ENCODE measurements around the gene SORCS2. TPM values are rescaled to one million over a fixed set of nuclear protein-coding genes. Genes with fewer than 3 reads are reported as not detected.

SORCS2 gene
- total RNA-seq, 4 donors from 2014 or later: 1.1 to 2.5 (median 2.0) TPM

- intact Hi-C loops (cut with DNase I): no loop called here
- no peak for DNase-seq
- H3K4me1 ChIP-seq: no peaks in the 10 kb centered on the region
- H3K4me3 ChIP-seq: no peak overlapping the region
- no peak overlapping the region for H3K27ac ChIP-seq
- no peaks in the 10 kb centered on the region for H3K36me3 ChIP-seq
- WGBS, 2 donors: 55 to 65% methylated on average over 7 to 8 of the region's 18 CpGs
- peaks cover 0 to 20% (median 5%) of the 10 kb centered on the region in 3 donors for H3K9me3 ChIP-seq
- H3K27me3 ChIP-seq: peaks cover 0 to 11% (median 0%) of the 10 kb centered on the region in 4 donors
- TF ChIP-seq CTCF (IDR thresholded peaks at IDR 0.05) (no peak), POLR2A (IDR thresholded peaks at IDR 0.05) (no peak)
These were observed 130.0 kb downstream of the SORCS2 start for GRCh38 chr4:7322166-7322991.

- Histone ChIP-seq H3K27ac (no peak overlapping the region), H3K27me3 (peaks cover 0 to 11% (median 0%) of the 10 kb centered on the region in 4 donors), H3K9me3 (peaks cover 0 to 15% (median 5%) of the 10 kb centered on the region in 3 donors), H3K4me1 (peaks cover 0 to 1% (median 0%) of the 10 kb centered on the region in 3 donors), H3K36me3 (no peaks in the 10 kb centered on the region), H3K4me3 (no peak overlapping the region)
- TF ChIP-seq CTCF (IDR thresholded peaks at IDR 0.05) (no peak), POLR2A (IDR thresholded peaks at IDR 0.05) (no peak)
- WGBS, 2 donors: 65 to 87% methylated on average over 4 of the region's 5 CpGs
- intact Hi-C loops (cut with DNase I): no loop called here
- DNase-seq: no peak
These were observed 131.1 kb downstream of the SORCS2 start for GRCh38 chr4:7323461-7323871.

- H3K27me3 ChIP-seq: peaks cover 0 to 11% (median 0%) of the 10 kb centered on the region in 4 donors
- WGBS, 2 donors: 62 to 95% methylated on average over 4 to 11 of the region's 16 CpGs
- no peaks in the 10 kb centered on the region for H3K36me3 ChIP-seq
- peaks cover 0 to 10% (median 5%) of the 10 kb centered on the region in 3 donors for H3K9me3 ChIP-seq
- H3K27ac ChIP-seq: no peak overlapping the region
- H3K4me1 ChIP-seq: peaks cover 0 to 7% (median 4%) of the 10 kb centered on the region in 3 donors
- no peak overlapping the region for H3K4me3 ChIP-seq
- intact Hi-C loops (cut with DNase I): no loop called here
- no peak for TF ChIP-seq CTCF (IDR thresholded peaks at IDR 0.05)
- TF ChIP-seq POLR2A (IDR thresholded peaks at IDR 0.05): no peak
- DNase-seq: no peak
These were observed 131.7 kb downstream of the SORCS2 start for GRCh38 chr4:7323872-7324650.

- Histone ChIP-seq H3K27ac (no peak overlapping the region), H3K9me3 (peaks cover 0 to 3% (median 0%) of the 10 kb centered on the region in 3 donors), H3K4me3 (no peak overlapping the region), H3K36me3 (no peaks in the 10 kb centered on the region), H3K4me1 (peaks cover 0 to 11% (median 6%) of the 10 kb centered on the region in 3 donors), H3K27me3 (peaks cover 0 to 11% (median 0%) of the 10 kb centered on the region in 4 donors)
- no peak for DNase-seq
- 54 to 57% methylated on average over 2 to 9 of the region's 13 CpGs for WGBS, 2 donors
- TF ChIP-seq CTCF (IDR thresholded peaks at IDR 0.05) (no peak), POLR2A (IDR thresholded peaks at IDR 0.05) (no peak)
- intact Hi-C loops (cut with DNase I): no loop called here
These were observed 132.3 kb downstream of the SORCS2 start for GRCh38 chr4:7324651-7325121.

Measured in esophagus squamous epithelium (tissue), 5 donors.